Cerebellar nuclear complex (tissue), 1 donor: ENCODE results near the gene STRIT1.
"Not testable (repeated sequence)": the region's sequence is repeated elsewhere in the genome, so short reads cannot be mapped to it uniquely, and the experiment has no call there.

Source experiments
- DNase-seq, 2 experiments: peaks; one replicate each; lab custom pipeline; 2025; lab: John Stamatoyannopoulos, UW

STRIT1 gene

DNA sequence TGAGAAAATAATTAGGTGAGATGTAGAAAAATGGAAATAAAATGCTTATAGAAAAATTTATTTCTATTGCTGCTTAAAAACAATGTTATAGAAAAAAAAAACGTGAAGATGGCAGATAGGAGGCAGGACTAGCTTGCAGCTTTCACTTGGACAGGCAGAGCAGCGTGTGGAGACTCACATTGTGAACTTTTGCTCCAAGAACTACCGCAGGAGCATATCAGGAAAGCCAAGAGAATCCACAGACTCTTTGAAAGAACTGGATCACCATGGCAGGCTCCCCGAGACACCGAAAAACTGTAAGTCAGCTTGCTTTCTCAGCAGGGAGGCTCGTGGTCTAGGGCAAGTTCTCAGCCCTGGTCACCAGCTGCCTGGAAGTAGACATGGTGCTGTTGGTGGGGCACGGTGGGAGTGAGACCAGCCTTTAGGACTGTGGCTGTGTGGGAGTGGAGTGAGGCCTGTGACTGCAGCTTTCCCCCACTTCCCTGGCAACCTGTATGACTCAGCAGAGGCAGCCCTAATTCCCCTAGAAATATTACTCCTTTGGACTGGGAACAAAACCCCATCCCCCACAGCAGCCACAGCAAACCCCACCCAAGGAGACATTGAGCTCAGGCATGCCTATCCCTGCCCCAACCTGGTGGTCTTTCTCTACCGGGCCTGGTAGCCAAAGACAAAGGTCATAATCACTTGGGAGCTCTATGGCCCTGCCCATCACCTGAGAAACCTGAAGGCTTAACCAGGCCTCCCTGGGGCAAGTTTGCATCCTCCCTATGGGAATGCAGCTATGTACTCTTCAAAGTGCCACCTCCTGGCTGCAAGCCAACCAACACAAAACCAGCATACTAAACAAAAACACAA is 22.8 kb downstream of the STRIT1 start:
- no peak for DNase-seq

DNA sequence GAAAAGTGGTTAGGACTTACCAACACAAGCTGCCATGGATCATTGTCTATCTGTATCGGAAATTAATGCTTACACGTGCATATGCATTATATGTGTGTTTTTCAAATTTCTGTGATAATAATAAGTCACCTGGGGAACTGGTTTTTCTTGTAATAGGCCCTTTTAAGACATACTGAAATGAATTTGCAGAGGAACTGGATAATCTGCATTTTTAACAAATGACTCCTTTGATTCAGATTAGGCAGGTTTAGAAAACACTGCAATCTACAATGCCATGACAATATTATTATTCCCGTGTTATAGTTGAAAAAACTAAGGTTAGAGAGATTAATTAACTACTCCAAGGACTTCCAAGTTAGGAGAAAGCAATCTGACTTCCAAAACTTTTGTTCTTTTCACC is 23.4 kb downstream of the STRIT1 start:
- DNase-seq: no peak

GRCh38 chr3:155262855-155263254 is 30.6 kb downstream of the STRIT1 start:
- DNase-seq: not testable (repeated sequence)

- no peak for DNase-seq
Observed at GRCh38 chr3:155262295-155262694, 31.2 kb downstream of the STRIT1 start.

- DNase-seq: no peak
Observed at GRCh38 chr3:155254445-155254844, 39.0 kb downstream of the STRIT1 start.

- DNase-seq: no peak
Observed at GRCh38 chr3:155252535-155252934, 40.9 kb downstream of the STRIT1 start.

GRCh38 chr3:155252021-155252420 is 41.5 kb downstream of the STRIT1 start:
- no peak for DNase-seq

DNA sequence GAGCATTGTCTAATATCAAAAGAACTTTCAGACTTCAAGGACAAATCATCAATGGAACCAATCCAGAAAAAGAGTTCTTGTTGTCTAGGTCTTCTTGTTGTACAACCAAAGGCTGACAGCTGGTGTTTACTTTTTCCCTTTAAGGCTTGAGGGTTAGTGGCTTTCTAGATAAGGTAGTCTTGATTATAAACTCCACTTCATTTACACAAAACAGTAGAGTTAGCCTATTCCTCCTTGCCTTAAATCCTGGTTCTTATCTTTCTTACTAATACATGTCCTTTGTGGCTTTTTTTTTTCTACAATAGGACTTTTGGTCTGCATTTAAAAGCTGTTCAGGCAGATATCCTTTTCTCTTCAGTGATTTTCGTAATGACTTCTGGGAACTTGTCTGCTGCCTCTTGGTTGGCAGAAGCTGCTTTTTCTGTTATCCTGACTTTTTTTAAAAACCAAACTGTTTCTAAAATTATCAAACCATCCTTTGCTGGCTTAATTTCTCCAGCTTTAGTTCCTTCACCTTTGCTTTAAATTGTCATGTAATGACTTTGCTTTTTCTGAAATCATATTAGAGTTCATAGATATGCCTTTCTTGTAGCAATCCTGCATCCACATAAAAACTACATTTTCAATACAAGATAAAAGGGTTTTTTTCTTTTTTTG is 44.8 kb downstream of the STRIT1 start:
- no peak for DNase-seq

DNA sequence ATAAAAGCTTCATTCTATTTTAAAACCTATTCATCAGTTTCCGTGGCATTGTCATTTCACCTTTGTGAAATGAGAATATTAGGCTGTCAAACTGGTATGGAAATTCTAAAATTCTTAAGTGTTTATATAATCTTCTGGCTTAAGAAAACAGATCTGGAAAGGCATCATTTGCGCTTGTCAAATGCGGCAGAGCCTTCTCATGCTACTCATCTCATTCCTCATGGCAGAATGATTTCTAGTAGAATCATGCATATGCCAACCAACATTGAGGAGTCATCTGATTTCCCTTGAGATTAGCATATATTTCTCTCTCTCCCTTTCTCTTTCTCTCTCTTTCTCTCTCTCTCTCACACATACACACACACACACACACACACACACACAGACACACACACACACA is 48.8 kb downstream of the STRIT1 start:
- DNase-seq: no peak

DNA sequence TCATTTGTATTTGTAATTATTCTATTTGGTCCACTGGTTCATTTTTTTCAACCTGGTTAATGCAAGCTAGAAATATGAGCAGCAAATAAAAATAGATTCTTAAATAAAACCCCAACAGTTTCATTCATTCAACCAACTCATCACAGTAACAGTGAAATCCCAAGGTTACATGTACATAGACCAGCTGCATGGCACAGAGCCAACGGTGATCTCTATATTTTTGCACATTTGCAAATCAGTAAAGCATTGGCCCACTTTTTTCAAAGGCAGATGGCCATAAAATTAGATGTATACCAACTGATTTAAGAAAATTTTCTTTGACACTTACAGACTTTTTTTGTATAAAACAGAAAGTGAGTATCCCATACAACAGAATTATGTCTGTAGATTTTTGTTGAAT is 49.3 kb downstream of the STRIT1 start:
- DNase-seq: no peak

GRCh38 chr3:155243512-155243921 is 50.0 kb downstream of the STRIT1 start:
- no peak for DNase-seq

GRCh38 chr3:155242342-155242741 is 51.1 kb downstream of the STRIT1 start:
- no peak for DNase-seq

DNA sequence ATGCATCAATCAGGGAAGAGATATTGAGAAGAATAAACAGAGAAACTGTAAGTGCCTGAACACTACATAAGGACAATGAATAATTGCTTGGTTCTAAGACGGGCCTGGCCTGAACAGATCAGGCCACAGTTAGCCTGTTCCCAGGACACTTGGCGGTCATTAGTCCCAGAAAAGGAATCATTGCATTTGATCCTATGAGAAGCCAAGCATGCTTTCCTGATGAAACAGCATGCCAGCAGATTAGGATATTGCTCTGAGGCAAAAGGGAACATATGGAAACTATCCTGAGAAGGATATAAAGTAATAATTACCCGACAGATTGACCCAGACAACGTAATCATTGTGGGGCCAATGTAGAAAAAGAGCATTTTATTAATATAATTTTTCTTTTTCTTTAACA is 51.9 kb downstream of the STRIT1 start:
- no peak for DNase-seq
